ENCODE measurements around the gene IVD.

The IVD gene

DNA sequence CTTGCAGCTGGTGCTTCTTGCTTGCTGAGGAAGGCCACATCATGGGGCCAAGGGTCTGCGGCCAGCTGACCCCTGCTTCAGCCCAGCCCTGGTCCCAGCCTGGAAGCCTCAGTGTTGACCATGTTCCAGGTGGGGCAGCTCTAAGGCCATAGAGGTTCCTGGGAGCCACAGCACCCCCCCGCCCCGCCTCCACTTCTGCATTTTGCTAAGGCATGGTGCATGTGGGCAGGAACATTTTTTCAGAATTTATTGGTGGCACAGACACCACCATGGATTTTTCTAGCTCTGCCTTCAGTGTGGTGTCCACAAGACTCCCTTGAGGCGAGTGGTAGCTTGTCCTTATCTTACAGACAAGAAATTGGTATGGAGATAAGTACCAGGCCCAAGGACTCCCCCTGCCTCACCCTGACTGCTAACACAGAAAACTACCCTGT is 63.3 kb downstream of the IVD start:
- no peak overlapping the region for H3K4me3 ChIP-seq (replicated peaks; ENCODE audit: low read depth, low read length)
- no peak for DNase-seq (ENCODE audit: extremely low read depth, low read depth)
- TF ChIP-seq, protein P1, sequence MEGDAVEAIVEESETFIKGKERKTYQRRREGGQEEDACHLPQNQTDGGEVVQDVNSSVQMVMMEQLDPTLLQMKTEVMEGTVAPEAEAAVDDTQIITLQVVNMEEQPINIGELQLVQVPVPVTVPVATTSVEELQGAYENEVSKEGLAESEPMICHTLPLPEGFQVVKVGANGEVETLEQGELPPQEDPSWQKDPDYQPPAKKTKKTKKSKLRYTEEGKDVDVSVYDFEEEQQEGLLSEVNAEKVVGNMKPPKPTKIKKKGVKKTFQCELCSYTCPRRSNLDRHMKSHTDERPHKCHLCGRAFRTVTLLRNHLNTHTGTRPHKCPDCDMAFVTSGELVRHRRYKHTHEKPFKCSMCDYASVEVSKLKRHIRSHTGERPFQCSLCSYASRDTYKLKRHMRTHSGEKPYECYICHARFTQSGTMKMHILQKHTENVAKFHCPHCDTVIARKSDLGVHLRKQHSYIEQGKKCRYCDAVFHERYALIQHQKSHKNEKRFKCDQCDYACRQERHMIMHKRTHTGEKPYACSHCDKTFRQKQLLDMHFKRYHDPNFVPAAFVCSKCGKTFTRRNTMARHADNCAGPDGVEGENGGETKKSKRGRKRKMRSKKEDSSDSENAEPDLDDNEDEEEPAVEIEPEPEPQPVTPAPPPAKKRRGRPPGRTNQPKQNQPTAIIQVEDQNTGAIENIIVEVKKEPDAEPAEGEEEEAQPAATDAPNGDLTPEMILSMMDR (IDR thresholded peaks at IDR 0.05; ENCODE audit: low read depth, low read length, missing control alignments), result no peak

DNA sequence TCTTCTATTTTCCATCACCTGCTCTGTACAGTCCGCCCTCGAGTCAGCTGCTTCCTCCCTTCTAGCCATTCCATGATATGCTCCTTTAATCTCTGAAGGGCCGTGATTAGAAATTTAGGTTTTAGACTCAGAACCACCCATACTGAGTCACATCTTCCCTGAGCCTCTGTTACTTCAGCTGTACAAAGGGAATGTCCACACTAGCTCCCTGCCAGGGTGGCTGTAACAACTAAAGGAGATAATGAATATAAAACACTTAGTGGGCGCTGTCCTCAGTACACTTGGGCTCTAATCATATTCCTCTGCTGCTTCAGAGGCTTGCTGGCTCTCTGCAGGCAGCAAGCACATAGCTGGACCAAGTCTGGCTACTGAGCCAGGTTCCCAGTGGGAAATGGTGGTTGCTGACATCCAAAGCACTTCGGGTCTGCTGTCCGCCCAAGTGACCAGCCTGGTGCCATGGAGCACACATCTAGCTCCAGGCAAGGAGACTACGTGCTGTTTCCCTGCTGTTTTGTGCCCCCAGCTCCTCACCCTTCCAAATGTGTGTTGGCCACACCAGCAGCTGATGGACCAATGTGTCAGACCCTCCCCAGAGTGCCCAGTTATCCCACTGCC is 64.3 kb downstream of the IVD start:
- DNase-seq (ENCODE audit: extremely low read depth, low read depth), result no peak
- TF ChIP-seq, protein P1 (IDR thresholded peaks at IDR 0.05; ENCODE audit: low read depth, low read length, missing control alignments), result no peak
- no peak overlapping the region; the same call in 1 of the 2 replicates for H3K4me3 ChIP-seq (replicated peaks; ENCODE audit: low read depth, low read length)

DNA sequence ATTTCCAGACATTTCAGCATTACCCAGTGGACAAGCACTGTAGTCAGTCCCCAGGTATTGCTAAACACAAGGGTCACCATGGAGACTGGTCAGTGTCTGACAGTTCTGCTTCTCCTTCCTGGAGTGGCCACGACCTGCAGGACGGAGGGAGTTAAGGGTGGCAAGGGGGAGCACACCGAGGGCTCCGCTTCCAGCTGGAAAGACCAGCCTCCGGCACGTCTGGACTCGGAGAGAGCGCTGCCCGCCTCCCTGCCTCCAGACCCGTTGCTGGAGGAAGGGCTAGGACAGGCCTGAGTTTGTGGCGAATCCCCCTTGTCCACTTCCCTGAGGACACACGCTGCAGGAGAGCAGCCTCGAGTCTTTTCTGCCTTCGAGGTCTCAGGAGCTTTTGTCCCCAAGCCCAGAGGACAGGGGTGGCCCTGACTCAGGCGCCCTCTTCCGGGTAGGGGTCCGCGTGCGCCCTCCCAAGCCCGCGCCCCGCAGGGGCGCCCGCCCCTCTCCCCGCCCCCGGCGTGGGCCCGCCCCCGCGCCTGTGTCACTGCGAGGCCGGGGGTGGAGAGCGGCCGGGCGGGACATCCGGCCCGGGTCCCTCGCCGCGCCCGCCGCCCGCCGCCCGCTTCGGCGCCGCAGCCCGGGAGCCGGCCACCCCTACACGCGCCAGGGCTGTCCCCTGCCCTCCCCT is 65.0 kb downstream of the IVD start, which contains the start of gene CHST14:
Gene CHST14 (plus strand): TSS at position 562 of the 682 bp plus-strand sequence. CDS start 230 bp downstream, outside the sequence.
- peak within 1 kb of the TSS; percentile 71 for H3K4me3 ChIP-seq (replicated peaks; ENCODE audit: low read depth, low read length)
- no peak for DNase-seq (ENCODE audit: extremely low read depth, low read depth)
- TF ChIP-seq, protein P1 (IDR thresholded peaks at IDR 0.05; ENCODE audit: low read depth, low read length, missing control alignments), result no peak

Data from HFF-Myc (cell line).